Liver (tissue), 9 donors: ENCODE results near the gene PNPLA2. TPM values are rescaled to one million over a fixed set of nuclear protein-coding genes. Genes with fewer than 3 reads are reported as not detected.

Experiments used
- DNase-seq: peaks from one replicate; pipeline ENCODE4 v3.0.0-alpha.2; 2017; ENCODE audit warnings: low spot score
- H3K27ac ChIP-seq, 2 donors: one replicate each; pipeline ENCODE4 v1.7.0; 2013; ENCODE audit warnings: inconsistent platforms in 2 of 2, low read length in 2 of 2, control low read depth in 1 of 2, low read depth in 1 of 2, mild to moderate bottlenecking in 1 of 2
- H3K27me3 ChIP-seq, 4 donors: one replicate each; pipeline versions ENCODE4 v1.6.1 to v1.7.0; 2013; ENCODE audit warnings: low read length in 3 of 4, inconsistent platforms in 1 of 4, mild to moderate bottlenecking in 1 of 4, moderate library complexity in 1 of 4; ENCODE audit not compliant: control insufficient read depth in 4 of 4, insufficient read depth in 4 of 4
- H3K36me3 ChIP-seq, 4 donors: one replicate each; pipeline versions ENCODE4 v1.6.1 to v1.7.0; 2013; ENCODE audit warnings: low read length in 3 of 4, mild to moderate bottlenecking in 3 of 4, low read depth in 1 of 4, moderate library complexity in 1 of 4; ENCODE audit not compliant: control insufficient read depth in 4 of 4, insufficient read depth in 3 of 4
- H3K4me1 ChIP-seq, 4 donors: one replicate each; pipeline versions ENCODE4 v1.6.1 to v1.7.0; 2013; ENCODE audit warnings: low read length in 3 of 4, mild to moderate bottlenecking in 3 of 4, moderate library complexity in 1 of 4; ENCODE audit not compliant: control insufficient read depth in 4 of 4, insufficient read depth in 4 of 4
- H3K4me3 ChIP-seq, 3 donors: one replicate each; pipeline versions ENCODE4 v1.6.1 to v1.7.0; 2013; ENCODE audit warnings: low read length in 3 of 3, control low read depth in 1 of 3, low read depth in 1 of 3, mild to moderate bottlenecking in 1 of 3
- H3K9ac ChIP-seq, 2 donors: one replicate each; pipeline ENCODE4 v1.7.0; 2013; ENCODE audit warnings: low read length in 2 of 2, mild to moderate bottlenecking in 2 of 2, moderate library complexity in 2 of 2, control low read depth in 1 of 2, low read depth in 1 of 2
- H3K9me3 ChIP-seq, 4 donors: one replicate each; pipeline versions ENCODE4 v1.6.1 to v1.7.0; 2013; ENCODE audit warnings: low read length in 3 of 4; ENCODE audit not compliant: control insufficient read depth in 4 of 4
- ATF3 ChIP-seq: IDR thresholded peaks from 2 replicates; pipeline ENCODE4 v1.6.1; 2016; ENCODE audit warnings: antibody characterized with exemption
- FOXA1 ChIP-seq: IDR thresholded peaks from 2 replicates; pipeline ENCODE4 v1.6.1; 2016; ENCODE audit warnings: antibody characterized with exemption
- FOXA2 ChIP-seq: IDR thresholded peaks from 2 replicates; pipeline ENCODE4 v1.6.1; 2016; ENCODE audit warnings: antibody characterized with exemption
- JUND ChIP-seq, 2 donors: IDR thresholded peaks; 2 replicates each; pipeline ENCODE4 v1.6.1; 2016; ENCODE audit warnings: antibody characterized with exemption in 2 of 2
- MAX ChIP-seq: IDR thresholded peaks from 2 replicates; pipeline ENCODE4 v1.6.1; 2016; ENCODE audit warnings: antibody characterized with exemption
- NR2F2 ChIP-seq: IDR thresholded peaks from 2 replicates; pipeline ENCODE4 v1.6.1; 2016; ENCODE audit warnings: antibody characterized with exemption
- RAD21 ChIP-seq, 2 donors: IDR thresholded peaks; 2 replicates each; pipeline ENCODE4 v1.6.1; 2016; ENCODE audit warnings: antibody characterized with exemption in 2 of 2, mild to moderate bottlenecking in 2 of 2
- RXRA ChIP-seq, 2 donors: IDR thresholded peaks; 2 replicates each; pipeline ENCODE4 v1.6.1; 2017 to 2018; ENCODE audit warnings: antibody characterized with exemption in 2 of 2, mild to moderate bottlenecking in 1 of 2
- TAF1 ChIP-seq: conservative IDR thresholded peaks from 2 replicates; pipeline ENCODE4 v1.6.1; 2016; ENCODE audit warnings: antibody characterized with exemption, mild to moderate bottlenecking
- WGBS: extraction: QIAGEN DNeasy Blood & Tissue Kit; methylation state at CpG from one replicate; pipeline ENCODE4 v1.1.7; 2013; 5-methylcytosine and 5-hydroxymethylcytosine counted together
- polyA plus RNA-seq, 2 donors: library from polyadenylated mRNA; stranded (reverse) in 1 of 2; unstranded in 1 of 2; fragments of 200-250 nt in 1 of 2; fragments of >200 nt in 1 of 2; fragmentation: Nextera tagmentation in 1 of 2; extraction: Ambion mirVana in 1 of 2; gene quantifications; one replicate each; pipeline versions ENCODE4 v1.2.1 to v1.2.3, GENCODE V29; 2013 to 2015
- total RNA-seq, 2 donors: library from RNA; depleted of rRNA; stranded (reverse); fragments of >200 nt; gene quantifications; one replicate each; pipeline ENCODE4 v1.2.3, GENCODE V29; 2014
- TF ChIP-seq, protein P1 (sequence below): IDR thresholded peaks from 2 replicates; pipeline ENCODE4 v1.6.1; 2016; ENCODE audit warnings: antibody characterized with exemption
- TF ChIP-seq, protein P2 (sequence below): IDR thresholded peaks from 2 replicates; pipeline ENCODE4 v1.6.1; 2016; ENCODE audit warnings: antibody characterized with exemption, mild to moderate bottlenecking
- TF ChIP-seq, protein P3 (sequence below): fragments of 150-350 bp; IDR thresholded peaks from 2 replicates; pipeline ENCODE4 v1.5.1; 2017; ENCODE audit warnings: improper control_type of control experiment, low read depth, low read length; ENCODE audit not compliant: missing input control
- donor health status: healthy.
- donor health status: healthy.
- donor health status: healthy.
- donor health status: healthy.
- donor health status: healthy.

PNPLA2 gene
- total and polyA plus RNA-seq, 4 donors: 13.7 to 58.9 (median 27.2) TPM

DNA sequence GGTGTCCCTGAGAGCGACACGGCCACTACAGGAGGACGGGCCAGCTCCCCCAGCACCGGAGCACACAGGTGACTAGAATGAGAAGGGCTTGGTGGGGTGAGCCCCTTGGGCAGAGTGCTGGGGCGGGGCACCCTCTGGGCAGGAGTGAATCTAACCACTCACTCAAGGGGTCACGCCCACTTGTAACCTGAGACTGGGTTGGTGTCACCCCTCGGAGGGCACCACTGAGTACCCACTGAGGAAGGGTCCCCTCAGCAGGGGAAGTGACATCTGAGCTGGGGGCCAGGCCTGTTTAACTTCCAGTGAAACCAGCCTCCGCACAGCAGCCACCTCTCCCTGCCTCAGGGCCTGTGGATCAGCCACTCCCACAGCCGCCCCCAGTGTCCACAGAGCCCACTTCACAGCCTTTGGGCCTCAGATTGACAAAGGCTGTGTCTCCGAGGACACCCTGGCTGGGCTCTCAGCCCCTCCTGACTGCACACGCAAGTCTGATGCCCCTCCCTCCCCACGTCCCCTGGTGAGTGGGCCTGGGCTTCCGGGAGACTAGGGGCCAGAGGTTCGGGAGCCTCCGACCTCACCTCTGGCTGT lies 47.0 kb upstream of the PNPLA2 start:
- DNase-seq: no peak
- WGBS: 93% methylated on average over 15 of the region's 15 CpGs
- H3K4me3 ChIP-seq: no peak overlapping the region
- H3K9me3 ChIP-seq: no peaks in the 10 kb centered on the region
- no peak for TF ChIP-seq RXRA (IDR thresholded peaks at IDR 0.05)
- TF ChIP-seq FOXA1: no peak
- TF ChIP-seq TAF1: no peak
- no peak for TF ChIP-seq FOXA2
- TF ChIP-seq ATF3: no peak
- TF ChIP-seq JUND (IDR thresholded peaks at IDR 0.05): no peak
- H3K36me3 ChIP-seq: peaks cover 5 to 29% (median 12%) of the 10 kb centered on the region in 4 donors
- no peak overlapping the region for H3K9ac ChIP-seq
- no peak overlapping the region for H3K27ac ChIP-seq
- no peaks in the 10 kb centered on the region for H3K27me3 ChIP-seq
- H3K4me1 ChIP-seq: peaks cover 5 to 15% (median 8%) of the 10 kb centered on the region in 4 donors

DNA sequence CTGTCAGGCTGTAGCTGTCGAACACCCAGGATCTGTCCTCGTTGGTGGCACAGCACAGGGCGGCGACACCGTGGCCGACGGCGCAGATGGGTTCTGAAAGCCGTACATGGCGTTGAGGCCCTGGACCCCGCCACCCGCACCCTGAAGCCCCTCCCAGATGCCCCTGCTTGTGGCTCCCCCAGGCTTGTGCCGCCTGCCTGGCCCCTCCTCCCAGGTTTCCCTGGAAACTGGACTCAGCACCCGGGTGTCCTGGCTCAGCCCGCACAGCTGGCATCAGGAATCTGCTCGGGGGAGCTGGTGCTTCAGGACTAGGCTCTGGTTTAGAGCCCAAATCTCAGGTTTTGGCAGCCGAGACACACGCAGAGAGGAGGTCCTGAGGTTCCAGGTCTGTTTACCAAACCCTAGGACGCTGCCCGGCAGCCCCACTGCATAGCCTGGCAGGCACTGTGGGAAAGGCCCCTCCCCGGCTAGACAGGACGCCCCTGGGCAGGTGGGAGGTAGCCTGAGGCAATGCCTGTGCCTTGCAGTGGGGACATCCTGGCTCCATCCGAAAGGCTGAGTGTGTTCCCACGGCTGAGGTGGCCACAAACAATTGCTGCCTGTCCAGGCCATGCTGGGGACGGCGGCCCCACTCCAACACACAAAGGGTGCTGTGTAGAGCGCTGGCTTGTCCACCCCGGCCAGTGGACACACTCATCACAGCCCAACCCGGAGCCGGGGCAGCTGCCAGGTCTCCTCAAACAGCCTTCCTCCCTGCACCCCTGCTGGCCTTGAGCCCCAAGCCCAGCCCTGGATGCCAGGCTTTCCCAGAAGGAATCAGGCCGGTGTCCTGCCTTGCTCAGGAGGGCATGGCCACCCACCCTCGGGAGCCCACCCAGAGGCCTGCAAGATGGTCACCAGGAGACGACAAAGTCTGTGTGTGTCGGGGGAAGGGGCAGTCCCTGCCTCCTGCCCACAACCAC lies 46.0 kb upstream of the PNPLA2 start:
- TF ChIP-seq NR2F2 (no peak), RXRA (IDR thresholded peaks at IDR 0.05) (no peak), RAD21 (IDR thresholded peaks at IDR 0.05) (no peak), TAF1 (no peak), MAX (no peak), FOXA2 (no peak)
- TF ChIP-seq, protein P1, sequence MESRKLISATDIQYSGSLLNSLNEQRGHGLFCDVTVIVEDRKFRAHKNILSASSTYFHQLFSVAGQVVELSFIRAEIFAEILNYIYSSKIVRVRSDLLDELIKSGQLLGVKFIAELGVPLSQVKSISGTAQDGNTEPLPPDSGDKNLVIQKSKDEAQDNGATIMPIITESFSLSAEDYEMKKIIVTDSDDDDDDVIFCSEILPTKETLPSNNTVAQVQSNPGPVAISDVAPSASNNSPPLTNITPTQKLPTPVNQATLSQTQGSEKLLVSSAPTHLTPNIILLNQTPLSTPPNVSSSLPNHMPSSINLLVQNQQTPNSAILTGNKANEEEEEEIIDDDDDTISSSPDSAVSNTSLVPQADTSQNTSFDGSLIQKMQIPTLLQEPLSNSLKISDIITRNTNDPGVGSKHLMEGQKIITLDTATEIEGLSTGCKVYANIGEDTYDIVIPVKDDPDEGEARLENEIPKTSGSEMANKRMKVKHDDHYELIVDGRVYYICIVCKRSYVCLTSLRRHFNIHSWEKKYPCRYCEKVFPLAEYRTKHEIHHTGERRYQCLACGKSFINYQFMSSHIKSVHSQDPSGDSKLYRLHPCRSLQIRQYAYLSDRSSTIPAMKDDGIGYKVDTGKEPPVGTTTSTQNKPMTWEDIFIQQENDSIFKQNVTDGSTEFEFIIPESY: no peak
- TF ChIP-seq, protein P2, sequence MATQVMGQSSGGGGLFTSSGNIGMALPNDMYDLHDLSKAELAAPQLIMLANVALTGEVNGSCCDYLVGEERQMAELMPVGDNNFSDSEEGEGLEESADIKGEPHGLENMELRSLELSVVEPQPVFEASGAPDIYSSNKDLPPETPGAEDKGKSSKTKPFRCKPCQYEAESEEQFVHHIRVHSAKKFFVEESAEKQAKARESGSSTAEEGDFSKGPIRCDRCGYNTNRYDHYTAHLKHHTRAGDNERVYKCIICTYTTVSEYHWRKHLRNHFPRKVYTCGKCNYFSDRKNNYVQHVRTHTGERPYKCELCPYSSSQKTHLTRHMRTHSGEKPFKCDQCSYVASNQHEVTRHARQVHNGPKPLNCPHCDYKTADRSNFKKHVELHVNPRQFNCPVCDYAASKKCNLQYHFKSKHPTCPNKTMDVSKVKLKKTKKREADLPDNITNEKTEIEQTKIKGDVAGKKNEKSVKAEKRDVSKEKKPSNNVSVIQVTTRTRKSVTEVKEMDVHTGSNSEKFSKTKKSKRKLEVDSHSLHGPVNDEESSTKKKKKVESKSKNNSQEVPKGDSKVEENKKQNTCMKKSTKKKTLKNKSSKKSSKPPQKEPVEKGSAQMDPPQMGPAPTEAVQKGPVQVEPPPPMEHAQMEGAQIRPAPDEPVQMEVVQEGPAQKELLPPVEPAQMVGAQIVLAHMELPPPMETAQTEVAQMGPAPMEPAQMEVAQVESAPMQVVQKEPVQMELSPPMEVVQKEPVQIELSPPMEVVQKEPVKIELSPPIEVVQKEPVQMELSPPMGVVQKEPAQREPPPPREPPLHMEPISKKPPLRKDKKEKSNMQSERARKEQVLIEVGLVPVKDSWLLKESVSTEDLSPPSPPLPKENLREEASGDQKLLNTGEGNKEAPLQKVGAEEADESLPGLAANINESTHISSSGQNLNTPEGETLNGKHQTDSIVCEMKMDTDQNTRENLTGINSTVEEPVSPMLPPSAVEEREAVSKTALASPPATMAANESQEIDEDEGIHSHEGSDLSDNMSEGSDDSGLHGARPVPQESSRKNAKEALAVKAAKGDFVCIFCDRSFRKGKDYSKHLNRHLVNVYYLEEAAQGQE: no peak
- TF ChIP-seq, protein P3, sequence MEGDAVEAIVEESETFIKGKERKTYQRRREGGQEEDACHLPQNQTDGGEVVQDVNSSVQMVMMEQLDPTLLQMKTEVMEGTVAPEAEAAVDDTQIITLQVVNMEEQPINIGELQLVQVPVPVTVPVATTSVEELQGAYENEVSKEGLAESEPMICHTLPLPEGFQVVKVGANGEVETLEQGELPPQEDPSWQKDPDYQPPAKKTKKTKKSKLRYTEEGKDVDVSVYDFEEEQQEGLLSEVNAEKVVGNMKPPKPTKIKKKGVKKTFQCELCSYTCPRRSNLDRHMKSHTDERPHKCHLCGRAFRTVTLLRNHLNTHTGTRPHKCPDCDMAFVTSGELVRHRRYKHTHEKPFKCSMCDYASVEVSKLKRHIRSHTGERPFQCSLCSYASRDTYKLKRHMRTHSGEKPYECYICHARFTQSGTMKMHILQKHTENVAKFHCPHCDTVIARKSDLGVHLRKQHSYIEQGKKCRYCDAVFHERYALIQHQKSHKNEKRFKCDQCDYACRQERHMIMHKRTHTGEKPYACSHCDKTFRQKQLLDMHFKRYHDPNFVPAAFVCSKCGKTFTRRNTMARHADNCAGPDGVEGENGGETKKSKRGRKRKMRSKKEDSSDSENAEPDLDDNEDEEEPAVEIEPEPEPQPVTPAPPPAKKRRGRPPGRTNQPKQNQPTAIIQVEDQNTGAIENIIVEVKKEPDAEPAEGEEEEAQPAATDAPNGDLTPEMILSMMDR: no peak
- Histone ChIP-seq H3K36me3 (peaks cover 5 to 25% (median 12%) of the 10 kb centered on the region in 4 donors), H3K27me3 (no peaks in the 10 kb centered on the region), H3K4me1 (peaks cover 5 to 15% (median 8%) of the 10 kb centered on the region in 4 donors), H3K4me3 (no peak overlapping the region), H3K9me3 (no peaks in the 10 kb centered on the region), H3K9ac (no peak overlapping the region), H3K27ac (no peak overlapping the region)
- WGBS: 90% methylated on average over 34 of the region's 34 CpGs
- DNase-seq: no peak
